ENCODE results near the gene ZRANB3.

DNA sequence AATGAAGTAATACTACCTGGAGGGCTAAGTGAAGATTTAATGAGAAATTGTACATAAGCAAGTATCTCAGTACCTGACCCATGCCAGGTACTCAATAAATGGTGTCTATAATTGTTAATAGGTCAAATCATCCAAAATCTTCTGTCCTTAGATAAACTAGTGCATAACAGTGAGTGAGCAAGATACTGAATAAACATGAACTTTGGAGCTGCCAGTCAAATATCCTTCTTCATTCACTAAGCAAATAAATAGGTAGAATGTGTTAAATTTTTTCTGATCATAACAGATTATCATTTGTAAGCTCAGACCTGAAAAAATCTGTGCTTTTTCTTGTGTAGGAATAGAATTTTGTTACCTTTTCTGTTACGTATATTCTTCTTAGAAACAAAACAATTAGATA lies 439.3 kb downstream of the ZRANB3 start:
- TF ChIP-seq, protein P1, sequence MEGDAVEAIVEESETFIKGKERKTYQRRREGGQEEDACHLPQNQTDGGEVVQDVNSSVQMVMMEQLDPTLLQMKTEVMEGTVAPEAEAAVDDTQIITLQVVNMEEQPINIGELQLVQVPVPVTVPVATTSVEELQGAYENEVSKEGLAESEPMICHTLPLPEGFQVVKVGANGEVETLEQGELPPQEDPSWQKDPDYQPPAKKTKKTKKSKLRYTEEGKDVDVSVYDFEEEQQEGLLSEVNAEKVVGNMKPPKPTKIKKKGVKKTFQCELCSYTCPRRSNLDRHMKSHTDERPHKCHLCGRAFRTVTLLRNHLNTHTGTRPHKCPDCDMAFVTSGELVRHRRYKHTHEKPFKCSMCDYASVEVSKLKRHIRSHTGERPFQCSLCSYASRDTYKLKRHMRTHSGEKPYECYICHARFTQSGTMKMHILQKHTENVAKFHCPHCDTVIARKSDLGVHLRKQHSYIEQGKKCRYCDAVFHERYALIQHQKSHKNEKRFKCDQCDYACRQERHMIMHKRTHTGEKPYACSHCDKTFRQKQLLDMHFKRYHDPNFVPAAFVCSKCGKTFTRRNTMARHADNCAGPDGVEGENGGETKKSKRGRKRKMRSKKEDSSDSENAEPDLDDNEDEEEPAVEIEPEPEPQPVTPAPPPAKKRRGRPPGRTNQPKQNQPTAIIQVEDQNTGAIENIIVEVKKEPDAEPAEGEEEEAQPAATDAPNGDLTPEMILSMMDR (IDR thresholded peaks at IDR 0.05 in 8 of 11, conservative IDR thresholded peaks at IDR 0.05 in 3 of 11), result no peak
- TF ChIP-seq POLR2AphosphoS5 (IDR thresholded peaks at IDR 0.05) (no peak), POLR2A (IDR thresholded peaks at IDR 0.05) (no peak)

Measured in spleen (tissue), 7 donors.